NCI-H2196 treated with DMSO at 0.1 percent for 48 hours (cell line): ENCODE measurements around the gene CDS2.
"Not testable (repeated sequence)": the region's sequence is repeated elsewhere in the genome, so short reads cannot be mapped to it uniquely, and the experiment has no call there.

Experiments
- DNase-seq: peaks from one replicate; lab custom pipeline; 2025; ENCODE audit not compliant: unreplicated experiment; lab: John Stamatoyannopoulos, UW

Gene CDS2

GRCh38 chr20:5126512-5127203, at the start of gene CDS2:
CDS2 (plus strand) TSS chr20:5127008; CDS start chr20:5127093, 85 bp downstream.
- DNase-seq = peak; percentile 99

GRCh38 chr20:5077761-5078387, 48.9 kb upstream of the CDS2 start:
- no peak for DNase-seq

DNA sequence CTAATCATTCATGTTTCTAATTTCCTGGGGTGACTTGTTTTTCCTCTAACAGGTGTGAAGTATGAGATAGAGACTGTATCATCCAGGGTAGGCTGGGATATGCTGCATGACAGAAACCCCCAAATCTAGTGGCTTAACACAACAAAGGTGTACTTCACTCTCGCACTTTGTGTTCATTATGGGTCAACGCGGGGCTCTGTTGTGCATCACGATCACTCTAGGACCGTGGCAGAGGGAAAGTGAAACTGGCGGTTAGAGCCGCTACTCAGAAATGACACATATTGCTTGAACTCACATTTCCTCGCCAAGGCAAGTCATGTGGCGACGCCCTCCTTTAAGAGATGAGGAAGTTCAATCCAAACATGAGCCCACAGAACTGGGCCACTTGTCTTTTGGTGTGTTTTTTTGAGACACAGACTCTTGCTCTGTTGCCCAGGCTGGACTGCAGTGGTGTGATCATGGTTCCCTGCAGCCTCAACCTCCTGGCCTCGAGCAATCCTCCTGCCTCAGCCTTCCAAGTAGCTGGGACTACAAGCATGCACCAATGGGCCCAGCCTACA, 48.3 kb upstream of the CDS2 start:
- DNase-seq = no peak

DNA sequence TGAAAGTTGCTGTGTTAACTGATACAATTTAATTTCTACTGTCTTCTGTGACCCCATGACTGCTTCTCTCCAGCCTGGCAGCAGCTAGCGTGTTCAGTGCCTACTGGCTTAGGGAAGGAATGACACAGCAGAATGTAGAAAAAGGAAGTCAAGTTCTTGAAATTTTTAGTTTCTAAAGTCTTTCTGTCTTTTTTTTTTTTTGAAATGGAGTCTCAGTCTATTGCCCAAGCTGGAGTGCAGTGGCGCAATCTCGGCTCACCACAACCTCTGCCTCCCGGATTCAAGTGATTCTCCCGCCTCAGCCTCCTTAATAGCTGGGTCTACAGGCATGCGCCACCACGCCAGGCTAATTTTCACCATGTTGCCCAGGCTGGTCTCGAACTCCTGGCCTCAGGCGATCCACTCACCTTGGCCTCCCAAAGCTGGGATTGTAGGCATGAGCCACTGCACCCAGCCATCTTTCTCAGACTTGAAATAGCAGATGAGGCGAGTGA, 46.4 kb upstream of the CDS2 start:
- no peak for DNase-seq

- no peak for DNase-seq
Measured at GRCh38 chr20:5085380-5085779, 41.4 kb upstream of the CDS2 start.

DNA sequence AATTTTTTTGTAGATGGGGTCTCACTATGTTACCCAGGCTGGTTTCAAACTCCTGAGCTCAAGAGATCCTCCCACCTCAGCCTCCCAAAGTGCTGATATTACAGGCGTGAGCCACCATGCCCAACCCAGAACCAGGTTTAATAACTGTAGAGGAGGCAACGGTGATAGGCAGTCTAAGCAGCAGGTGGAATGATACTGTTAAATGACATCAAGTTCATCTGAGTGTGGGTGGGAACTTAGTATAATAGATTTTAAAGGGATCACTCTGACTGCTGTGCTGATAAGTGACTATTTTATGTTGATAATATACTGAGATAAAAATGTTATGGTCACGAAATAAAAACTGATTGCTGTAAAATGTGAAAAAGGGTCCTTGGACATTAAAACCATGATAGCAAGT, 38.1 kb upstream of the CDS2 start:
- DNase-seq = no peak

- no peak for DNase-seq
Measured at GRCh38 chr20:5090191-5090590, 36.6 kb upstream of the CDS2 start.

- no peak for DNase-seq
Measured at GRCh38 chr20:5091902-5092301, 34.9 kb upstream of the CDS2 start.

GRCh38 chr20:5092765-5093339, 34.0 kb upstream of the CDS2 start:
- no peak for DNase-seq

GRCh38 chr20:5095454-5095853, 31.4 kb upstream of the CDS2 start:
- DNase-seq = no peak

GRCh38 chr20:5095931-5096330, 30.9 kb upstream of the CDS2 start:
- no peak for DNase-seq

GRCh38 chr20:5096463-5096862, 30.3 kb upstream of the CDS2 start:
- no peak for DNase-seq

- not testable (repeated sequence) for DNase-seq
Measured at GRCh38 chr20:5099009-5099408, 27.8 kb upstream of the CDS2 start.

- DNase-seq = not testable (repeated sequence)
Measured at GRCh38 chr20:5099909-5100308, 26.9 kb upstream of the CDS2 start.

GRCh38 chr20:5100684-5101347, 26.0 kb upstream of the CDS2 start:
- peak; percentile 56 for DNase-seq

- no peak for DNase-seq
Measured at GRCh38 chr20:5104479-5104878, 22.3 kb upstream of the CDS2 start.

GRCh38 chr20:5109276-5109675, 17.5 kb upstream of the CDS2 start:
- DNase-seq = no peak

GRCh38 chr20:5113615-5113986, 13.2 kb upstream of the CDS2 start:
- no peak for DNase-seq

- DNase-seq = no peak
Measured at GRCh38 chr20:5114403-5114802, 12.4 kb upstream of the CDS2 start.

DNA sequence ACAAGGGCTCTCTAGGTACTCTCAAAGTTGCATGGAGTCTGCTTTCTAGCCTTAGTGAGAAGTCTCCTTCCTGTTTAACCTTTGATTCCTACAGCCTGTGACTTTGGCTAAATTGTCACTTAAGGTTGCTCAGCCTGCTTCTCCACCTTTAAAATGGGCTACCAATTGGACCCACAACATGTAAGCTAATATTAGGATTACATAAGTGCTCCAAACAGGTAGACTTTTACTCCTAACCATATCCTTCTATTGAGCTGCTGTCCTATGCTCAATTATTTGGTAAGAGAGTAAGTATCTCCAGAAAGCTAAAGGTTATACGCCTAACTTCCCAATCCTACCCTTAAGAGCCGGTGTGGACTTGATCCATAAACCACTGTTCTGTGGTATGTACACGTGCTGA, 9.9 kb upstream of the CDS2 start:
- DNase-seq = no peak
